IPS-11a (cell line): Measurements from ENCODE around the gene PYCR2.

Experiments
- H3K4me3 ChIP-seq: one replicate; pipeline ENCODE4 v1.5.1; 2013; ENCODE audit warnings: low read depth, low read length, control low read depth

The PYCR2 gene

DNA sequence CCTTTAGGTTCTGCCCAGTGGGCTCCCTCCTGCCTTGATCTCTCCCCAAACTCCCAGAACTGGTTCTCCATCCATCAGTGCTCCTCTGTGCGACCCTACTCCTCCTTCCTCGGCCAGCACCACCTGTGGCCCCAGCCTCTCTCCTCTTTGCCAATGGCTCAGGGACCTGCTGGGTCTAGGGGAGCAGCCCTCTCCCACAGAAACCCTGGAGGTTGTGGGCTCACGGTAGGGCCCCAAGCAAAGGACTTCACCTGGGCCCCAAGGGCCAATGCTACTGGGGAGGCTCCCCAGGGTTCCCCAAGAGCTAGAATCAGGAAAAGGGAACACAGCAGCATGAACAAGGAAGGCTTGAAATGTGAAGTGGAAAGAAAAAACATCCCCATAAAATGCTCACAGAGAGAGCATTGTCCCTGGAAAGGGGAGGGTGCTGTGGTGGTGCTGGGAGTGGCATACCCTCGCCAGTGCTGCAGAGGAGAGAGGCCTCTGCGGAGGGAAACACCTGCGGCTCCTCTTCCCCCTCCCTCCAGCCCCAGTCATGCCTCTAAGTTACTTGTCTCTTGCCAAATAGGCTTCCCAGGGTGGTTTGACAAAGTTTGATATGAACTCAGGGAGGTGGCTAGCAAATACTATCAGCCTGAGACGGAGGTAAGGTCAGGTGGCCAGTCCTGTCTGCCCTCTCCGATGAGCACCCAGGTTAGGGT, 44.4 kb downstream of the PYCR2 start:
- H3K4me3 ChIP-seq: peak overlapping the region; percentile 4

GRCh38 chr1:225878282-225878681, 45.8 kb downstream of the PYCR2 start:
- no peak overlapping the region for H3K4me3 ChIP-seq

- H3K4me3 ChIP-seq: no peak overlapping the region
Observed at GRCh38 chr1:225877580-225877979, 46.5 kb downstream of the PYCR2 start.

DNA sequence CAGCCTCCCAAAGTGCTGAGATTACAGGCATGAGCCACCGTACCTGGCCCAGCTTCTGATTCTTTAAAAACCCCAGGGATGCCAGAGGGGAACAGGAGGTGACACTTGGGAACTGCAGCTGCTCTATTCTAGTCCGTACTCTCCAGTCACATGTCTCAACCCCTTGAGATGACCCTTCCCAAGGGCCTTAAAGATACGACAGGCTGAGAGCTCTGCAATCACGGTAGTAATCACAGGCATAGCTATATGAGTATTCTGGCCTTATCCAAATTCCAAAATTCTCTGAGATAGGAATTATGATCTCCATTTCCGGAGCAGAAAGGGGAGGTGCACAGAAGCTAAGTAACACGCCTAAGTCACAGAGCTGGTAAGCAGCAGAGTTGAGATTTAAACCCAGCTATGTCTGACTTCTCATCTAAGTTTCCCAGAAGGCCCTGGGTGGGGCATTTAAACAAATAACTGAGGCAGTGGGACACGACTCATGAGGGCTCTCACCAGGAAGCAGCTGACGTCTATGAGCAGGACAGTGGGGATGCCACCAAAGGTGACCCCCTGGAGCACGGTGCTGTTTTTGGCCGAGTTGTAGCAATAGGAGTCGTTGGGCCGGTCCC, 47.0 kb downstream of the PYCR2 start:
- no peak overlapping the region for H3K4me3 ChIP-seq

DNA sequence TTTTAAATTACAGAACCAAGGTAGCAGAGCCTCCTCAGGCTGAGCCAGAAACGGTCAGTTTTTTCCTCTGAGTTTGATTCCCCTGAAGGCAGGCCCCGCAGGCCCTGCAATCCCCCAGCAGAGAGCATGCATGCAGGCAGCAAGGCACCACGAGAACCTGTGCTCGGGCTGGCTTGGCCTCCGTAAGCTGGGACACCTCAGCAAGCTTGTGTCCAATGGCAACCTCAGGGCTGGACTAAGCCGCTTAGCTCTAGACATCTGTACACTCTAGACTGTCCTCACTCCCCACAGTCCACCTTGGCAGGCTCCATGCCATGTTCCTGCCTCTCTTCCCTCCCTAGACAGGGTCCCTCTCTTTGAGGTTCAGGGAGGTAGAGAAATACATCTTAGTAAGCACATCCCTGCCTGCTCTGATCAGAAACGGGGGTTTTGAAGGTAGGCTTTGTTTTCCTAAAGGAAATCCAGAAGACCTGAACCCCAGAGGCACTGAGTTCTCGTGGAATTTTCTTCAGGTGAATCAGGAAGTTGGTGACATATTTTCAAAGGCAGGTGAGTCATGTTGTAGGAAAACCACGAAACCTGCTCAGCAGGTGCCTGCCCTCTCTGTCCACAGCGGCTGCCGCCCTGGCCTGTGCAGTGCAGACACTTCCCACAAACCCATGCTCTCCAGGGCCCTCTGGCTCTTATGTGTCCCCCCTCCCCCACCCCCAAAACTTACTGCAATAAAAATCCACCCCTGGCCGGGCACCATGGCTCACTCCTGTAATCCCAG, 48.8 kb downstream of the PYCR2 start:
- H3K4me3 ChIP-seq: no peak overlapping the region

GRCh38 chr1:225874431-225874830, 49.6 kb downstream of the PYCR2 start:
- H3K4me3 ChIP-seq: no peak overlapping the region

- H3K4me3 ChIP-seq: no peak overlapping the region
Observed at GRCh38 chr1:225873281-225873850, 50.7 kb downstream of the PYCR2 start.

GRCh38 chr1:225872075-225872430, 52.0 kb downstream of the PYCR2 start:
- H3K4me3 ChIP-seq: no peak overlapping the region

GRCh38 chr1:225871359-225872074, 52.5 kb downstream of the PYCR2 start:
- H3K4me3 ChIP-seq: no peak overlapping the region

GRCh38 chr1:225870911-225871310, 53.1 kb downstream of the PYCR2 start:
- no peak overlapping the region for H3K4me3 ChIP-seq
